ENCODE measurements around the gene TBX6. TPM values are rescaled to one million over a fixed set of nuclear protein-coding genes. Genes with fewer than 3 reads are reported as not detected.
A peak's percentile ranks its signal among the peaks of the same experiment; 100 is the strongest.

TBX6 gene
- total RNA-seq, 6 experiments from 2014 or later, result 0.37 to 0.68 (median 0.42) TPM

DNA sequence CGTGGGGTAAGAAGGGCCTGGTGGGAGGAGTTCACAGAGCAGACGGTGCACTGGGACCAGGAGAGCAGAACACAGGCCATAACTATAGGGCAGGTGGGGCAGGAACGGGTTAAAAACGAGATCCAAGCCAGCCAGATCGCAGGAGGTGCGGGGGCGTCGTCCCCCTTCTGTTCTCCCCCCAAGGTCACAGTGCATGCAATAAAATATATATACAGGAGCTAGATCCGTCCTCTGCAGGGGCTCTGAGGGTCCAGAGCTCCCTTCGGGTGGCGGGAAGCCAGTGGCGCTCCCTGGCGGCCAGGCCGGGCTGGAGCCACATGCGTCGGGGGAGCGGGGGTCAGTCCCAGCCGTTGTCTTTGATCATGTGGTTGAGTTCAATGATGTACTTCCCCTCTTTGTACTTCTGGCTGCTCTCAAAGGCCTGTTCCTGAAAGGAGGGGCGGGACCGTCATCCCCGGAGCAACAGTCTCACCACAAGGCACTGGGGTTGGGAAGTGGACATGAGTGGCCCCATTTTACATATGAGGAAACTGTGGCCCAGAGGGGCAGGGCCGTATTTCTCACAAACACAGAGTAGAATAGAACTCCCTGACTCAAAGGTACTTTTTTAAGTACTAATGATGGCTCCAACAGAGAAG lies 768 bp upstream of the TBX6 start:
- TF ChIP-seq, protein P1, sequence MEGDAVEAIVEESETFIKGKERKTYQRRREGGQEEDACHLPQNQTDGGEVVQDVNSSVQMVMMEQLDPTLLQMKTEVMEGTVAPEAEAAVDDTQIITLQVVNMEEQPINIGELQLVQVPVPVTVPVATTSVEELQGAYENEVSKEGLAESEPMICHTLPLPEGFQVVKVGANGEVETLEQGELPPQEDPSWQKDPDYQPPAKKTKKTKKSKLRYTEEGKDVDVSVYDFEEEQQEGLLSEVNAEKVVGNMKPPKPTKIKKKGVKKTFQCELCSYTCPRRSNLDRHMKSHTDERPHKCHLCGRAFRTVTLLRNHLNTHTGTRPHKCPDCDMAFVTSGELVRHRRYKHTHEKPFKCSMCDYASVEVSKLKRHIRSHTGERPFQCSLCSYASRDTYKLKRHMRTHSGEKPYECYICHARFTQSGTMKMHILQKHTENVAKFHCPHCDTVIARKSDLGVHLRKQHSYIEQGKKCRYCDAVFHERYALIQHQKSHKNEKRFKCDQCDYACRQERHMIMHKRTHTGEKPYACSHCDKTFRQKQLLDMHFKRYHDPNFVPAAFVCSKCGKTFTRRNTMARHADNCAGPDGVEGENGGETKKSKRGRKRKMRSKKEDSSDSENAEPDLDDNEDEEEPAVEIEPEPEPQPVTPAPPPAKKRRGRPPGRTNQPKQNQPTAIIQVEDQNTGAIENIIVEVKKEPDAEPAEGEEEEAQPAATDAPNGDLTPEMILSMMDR (IDR thresholded peaks at IDR 0.05), result peak; percentile 35 to 51 (median 44)
- no peak for TF ChIP-seq POLR2A (IDR thresholded peaks at IDR 0.05)
- Histone ChIP-seq H3K27me3 (no peaks in the 10 kb centered on the region), H3K27ac (peak overlapping the region; percentile 54 to 86 (median 76)), H3K9me3 (no peaks in the 10 kb centered on the region), H3K4me1 (peaks cover 0 to 34% (median 4%) of the 10 kb centered on the region in 4 donors), H3K4me3 (peak overlapping the region; percentile 51 to 68 (median 60)), H3K36me3 (peaks cover 0 to 11% (median 0%) of the 10 kb centered on the region in 4 donors)
- ATAC-seq, result peak; percentile 42 to 51 (median 48)
- peak; percentile 71 to 84 (median 79) for DNase-seq
- 15% methylated on average over 14 of the region's 22 CpGs for WGBS (ENCODE audit: insufficient coverage, low coverage, low lambda C conversion rate, missing lambda C conversion rate)
- intact Hi-C loops (cut with DNase I), result no loop called here

DNA sequence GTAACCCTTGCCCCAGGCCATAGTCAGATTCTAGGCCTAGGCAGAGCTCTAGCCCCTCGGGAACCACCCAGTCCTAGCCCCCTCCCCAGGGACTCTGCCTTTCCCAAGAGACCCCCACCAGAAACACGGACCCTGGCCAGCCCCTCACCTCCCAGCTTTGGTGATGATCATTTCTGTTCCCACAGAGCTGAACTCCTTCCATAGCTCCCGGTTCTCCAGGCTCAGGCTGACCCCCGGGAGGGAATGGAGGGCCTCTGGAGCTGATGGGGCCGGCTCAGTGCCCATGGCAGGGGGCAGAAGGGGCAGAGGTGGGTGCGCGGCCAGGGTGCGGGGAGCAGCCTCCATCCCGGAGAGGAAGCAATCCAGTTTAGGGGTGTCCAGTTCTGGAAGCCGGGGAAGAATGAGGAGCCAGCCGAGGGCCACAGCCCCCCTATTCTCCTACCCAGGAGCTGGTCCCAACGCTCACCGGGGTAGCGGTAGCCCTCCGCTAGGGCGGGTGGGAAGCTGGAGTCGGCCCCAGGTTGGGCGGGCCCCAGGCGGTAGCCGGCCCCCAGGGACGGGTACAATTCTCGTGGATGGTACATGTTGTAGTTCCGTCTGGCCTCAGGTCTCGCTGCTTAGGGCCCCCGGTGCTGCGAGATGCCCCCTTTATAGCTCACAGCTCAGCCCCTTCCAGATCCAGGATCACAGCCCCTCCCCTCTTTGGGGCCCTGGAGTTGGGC lies 953 bp downstream of the TBX6 start:
- DNase-seq (no peak), ATAC-seq (no peak)
- H3K4me3 ChIP-seq, result peak overlapping the region in 2 of 3 donors; percentile 60 to 68
- peak overlapping the region; percentile 58 to 86 (median 76) for H3K27ac ChIP-seq
- WGBS (ENCODE audit: insufficient coverage, low coverage, low lambda C conversion rate, missing lambda C conversion rate), result 65% methylated on average over 7 of the region's 26 CpGs
- peaks cover 0 to 34% (median 4%) of the 10 kb centered on the region in 4 donors for H3K4me1 ChIP-seq
- TF ChIP-seq POLR2A (IDR thresholded peaks at IDR 0.05), result no peak
- TF ChIP-seq, protein P1 (IDR thresholded peaks at IDR 0.05), result no peak
- intact Hi-C loops (cut with DNase I), result no loop called here
- H3K36me3 ChIP-seq, result peaks cover 0 to 11% (median 0%) of the 10 kb centered on the region in 4 donors
- H3K27me3 ChIP-seq, result no peaks in the 10 kb centered on the region
- H3K9me3 ChIP-seq, result no peaks in the 10 kb centered on the region

DNA sequence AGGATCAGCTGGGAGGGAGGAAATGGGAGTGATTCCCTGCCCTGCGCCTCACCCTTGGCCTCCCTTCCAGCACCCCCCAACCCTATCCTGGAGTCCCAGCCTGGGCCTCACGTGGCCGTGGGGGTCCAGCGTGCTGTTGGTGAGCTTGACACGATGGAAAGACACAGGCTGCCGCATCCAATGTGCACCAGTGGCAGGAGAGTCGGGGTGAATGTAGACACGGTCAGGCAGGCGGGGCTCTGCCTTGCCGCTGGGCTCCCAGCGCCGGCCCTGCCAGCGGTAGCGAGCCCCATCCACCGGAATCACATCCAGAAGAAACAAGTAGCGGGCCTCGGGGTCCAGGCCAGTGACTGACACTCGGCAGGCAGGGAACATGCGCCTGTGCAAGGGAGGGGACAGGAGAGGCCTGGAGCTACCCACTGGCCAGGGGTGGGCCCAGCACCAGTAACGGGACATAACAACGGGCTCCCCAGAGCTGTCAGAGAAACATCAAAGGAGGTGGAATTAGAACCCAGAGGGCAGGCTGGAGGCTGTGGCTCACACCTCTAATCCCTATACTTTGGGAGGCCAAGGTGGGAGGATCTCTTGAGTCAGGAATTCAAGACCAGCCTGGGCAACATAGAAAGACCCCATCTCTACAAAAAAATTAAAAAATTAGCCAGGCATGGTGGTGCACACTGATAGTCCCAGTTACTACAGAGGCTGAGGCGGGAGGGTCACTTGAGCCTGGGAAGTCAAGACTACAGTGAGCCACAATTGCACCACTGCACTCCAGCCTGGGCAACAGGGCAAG lies 2.7 kb downstream of the TBX6 start:
- Histone ChIP-seq H3K4me1 (peaks cover 0 to 22% (median 4%) of the 10 kb centered on the region in 4 donors), H3K36me3 (peaks cover 0 to 21% (median 0%) of the 10 kb centered on the region in 4 donors), H3K27ac (no peak overlapping the region), H3K27me3 (no peaks in the 10 kb centered on the region), H3K9me3 (no peaks in the 10 kb centered on the region), H3K4me3 (no peak overlapping the region)
- TF ChIP-seq, protein P1 (IDR thresholded peaks at IDR 0.05), result no peak
- TF ChIP-seq POLR2A (IDR thresholded peaks at IDR 0.05), result no peak
- no peak for DNase-seq
- no peak for ATAC-seq
- intact Hi-C loops (cut with DNase I), result no loop called here
- 88% methylated on average over 14 of the region's 22 CpGs for WGBS (ENCODE audit: insufficient coverage, low coverage, low lambda C conversion rate, missing lambda C conversion rate)

DNA sequence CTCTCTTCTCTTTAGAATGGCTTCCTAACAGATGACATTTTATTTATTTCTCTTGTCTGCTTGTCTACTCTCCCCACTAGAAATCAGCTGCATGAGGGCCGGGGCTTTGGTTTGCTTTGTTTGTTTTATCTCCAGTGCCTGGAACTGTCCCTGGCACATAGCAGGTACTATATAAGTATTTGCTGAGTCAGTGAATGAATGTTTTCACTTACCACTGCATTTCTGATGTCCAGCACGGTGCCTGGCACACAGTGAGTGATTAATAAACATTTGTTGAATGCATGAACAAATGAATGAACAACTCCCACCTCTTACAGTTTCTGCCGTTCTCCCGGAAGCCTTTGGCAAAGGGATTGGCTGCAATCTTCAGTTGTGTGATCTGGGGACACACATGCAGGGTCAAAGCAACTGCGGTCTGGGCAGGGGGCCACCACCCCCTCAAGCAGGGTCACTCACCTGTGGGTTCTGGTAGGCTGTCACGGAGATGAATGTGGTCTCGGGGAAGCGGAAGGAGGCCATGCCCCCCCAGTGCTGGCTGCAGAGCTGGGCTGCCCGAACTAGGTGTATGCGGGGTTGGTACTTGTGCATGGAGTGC lies 3.4 kb downstream of the TBX6 start:
- intact Hi-C loops (cut with DNase I), result no loop called here
- no peak for DNase-seq
- 33% methylated on average over 4 of the region's 10 CpGs for whole genome bisulfite sequencing (ENCODE audit: insufficient coverage, low coverage, low lambda C conversion rate, missing lambda C conversion rate)

More for the DNA sequence above, 3.4 kb downstream of the TBX6 start:
- no peak for ATAC-seq
- TF ChIP-seq POLR2A (IDR thresholded peaks at IDR 0.05), result no peak
- TF ChIP-seq, protein P1 (IDR thresholded peaks at IDR 0.05), result no peak
- Histone ChIP-seq H3K36me3 (peaks cover 0 to 24% (median 3%) of the 10 kb centered on the region in 4 donors), H3K9me3 (no peaks in the 10 kb centered on the region), H3K27me3 (no peaks in the 10 kb centered on the region), H3K27ac (no peak overlapping the region), H3K4me3 (no peak overlapping the region), H3K4me1 (peaks cover 0 to 22% (median 4%) of the 10 kb centered on the region in 4 donors)
